IMR-90 (cell line): Measurements from ENCODE around the gene CCDC7.

Source experiments
- BHLHE40 ChIP-seq: fragments of 150-350 bp; IDR thresholded peaks from 2 replicates; pipeline ENCODE4 v1.6.1; 2016; ENCODE audit warnings: mild to moderate bottlenecking, low read depth, low read length
- CEBPB ChIP-seq: IDR thresholded peaks from 2 replicates; pipeline ENCODE4 v1.6.1; 2012; ENCODE audit warnings: low read depth, low read length, improper control_type of control experiment
- CHD1 ChIP-seq: IDR thresholded peaks from 2 replicates; pipeline ENCODE4 v1.6.1; 2012; ENCODE audit warnings: low read depth, low read length, improper control_type of control experiment
- MAFK ChIP-seq: IDR thresholded peaks from 2 replicates; pipeline ENCODE4 v1.6.1; 2012; ENCODE audit warnings: low read depth, low read length, improper control_type of control experiment
- MAZ ChIP-seq: IDR thresholded peaks from 2 replicates; pipeline ENCODE4 v1.6.1; 2012; ENCODE audit warnings: low read depth, mild to moderate bottlenecking, low read length, improper control_type of control experiment, moderate library complexity, borderline replicate concordance
- MXI1 ChIP-seq: IDR thresholded peaks from 2 replicates; pipeline ENCODE4 v1.6.1; 2012; ENCODE audit warnings: low read depth, mild to moderate bottlenecking, low read length, moderate library complexity, borderline replicate concordance
- NFE2L2 ChIP-seq: fragments of 150-350 bp; IDR thresholded peaks from 2 replicates; pipeline ENCODE4 v1.6.1; 2016; ENCODE audit warnings: low read depth, mild to moderate bottlenecking, low read length
- POLR2A ChIP-seq: IDR thresholded peaks from 2 replicates; pipeline ENCODE4 v1.6.1; 2012; ENCODE audit warnings: mild to moderate bottlenecking, low read depth, low read length
- RAD21 ChIP-seq: IDR thresholded peaks from 2 replicates; pipeline ENCODE4 v1.6.1; 2012; ENCODE audit warnings: low read length, improper control_type of control experiment
- RCOR1 ChIP-seq: IDR thresholded peaks from 2 replicates; pipeline ENCODE4 v1.6.1; 2012; ENCODE audit warnings: mild to moderate bottlenecking, low read length, improper control_type of control experiment; ENCODE audit not compliant: insufficient replicate concordance
- RFX5 ChIP-seq: IDR thresholded peaks from 2 replicates; pipeline ENCODE4 v1.8.0; 2012; ENCODE audit warnings: low read depth, mild to moderate bottlenecking, low read length, moderate library complexity
- SMC3 ChIP-seq: fragments of 150-350 bp; IDR thresholded peaks from 2 replicates; pipeline ENCODE4 v1.6.1; 2016; ENCODE audit warnings: low read depth, mild to moderate bottlenecking, antibody characterized with exemption, low read length, moderate library complexity
- TF ChIP-seq, protein P1 (sequence below): conservative IDR thresholded peaks from 2 replicates; pipeline ENCODE4 v1.5.1; 2012; ENCODE audit warnings: mild to moderate bottlenecking, low read depth, low read length, improper control_type of control experiment

DNA sequence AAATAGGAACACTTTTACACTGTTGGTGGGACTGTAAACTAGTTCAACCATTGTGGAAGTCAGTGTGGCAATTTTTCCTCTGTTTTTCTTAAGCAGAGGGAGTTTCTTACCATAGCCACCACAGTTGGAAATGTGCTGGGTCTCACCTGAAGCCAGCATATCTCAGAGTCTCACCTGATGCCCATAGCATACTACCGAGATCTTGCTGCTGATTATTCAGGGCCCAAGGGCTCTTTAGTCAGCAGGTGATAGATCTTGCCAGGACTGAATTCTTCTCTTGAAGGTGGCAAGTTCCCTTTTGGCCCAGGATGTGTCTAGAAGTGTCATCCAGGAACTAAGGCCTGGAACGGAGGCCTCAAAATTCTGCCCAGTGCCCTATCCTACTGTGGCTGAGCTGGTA lies 215.4 kb downstream of the CCDC7 start:
- TF ChIP-seq, protein P1, sequence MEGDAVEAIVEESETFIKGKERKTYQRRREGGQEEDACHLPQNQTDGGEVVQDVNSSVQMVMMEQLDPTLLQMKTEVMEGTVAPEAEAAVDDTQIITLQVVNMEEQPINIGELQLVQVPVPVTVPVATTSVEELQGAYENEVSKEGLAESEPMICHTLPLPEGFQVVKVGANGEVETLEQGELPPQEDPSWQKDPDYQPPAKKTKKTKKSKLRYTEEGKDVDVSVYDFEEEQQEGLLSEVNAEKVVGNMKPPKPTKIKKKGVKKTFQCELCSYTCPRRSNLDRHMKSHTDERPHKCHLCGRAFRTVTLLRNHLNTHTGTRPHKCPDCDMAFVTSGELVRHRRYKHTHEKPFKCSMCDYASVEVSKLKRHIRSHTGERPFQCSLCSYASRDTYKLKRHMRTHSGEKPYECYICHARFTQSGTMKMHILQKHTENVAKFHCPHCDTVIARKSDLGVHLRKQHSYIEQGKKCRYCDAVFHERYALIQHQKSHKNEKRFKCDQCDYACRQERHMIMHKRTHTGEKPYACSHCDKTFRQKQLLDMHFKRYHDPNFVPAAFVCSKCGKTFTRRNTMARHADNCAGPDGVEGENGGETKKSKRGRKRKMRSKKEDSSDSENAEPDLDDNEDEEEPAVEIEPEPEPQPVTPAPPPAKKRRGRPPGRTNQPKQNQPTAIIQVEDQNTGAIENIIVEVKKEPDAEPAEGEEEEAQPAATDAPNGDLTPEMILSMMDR = no peak
- TF ChIP-seq MXI1 (no peak), CEBPB (no peak), POLR2A (no peak), CHD1 (no peak), RAD21 (no peak), SMC3 (no peak), RFX5 (no peak), RCOR1 (no peak), MAZ (no peak), MAFK (no peak), BHLHE40 (no peak), NFE2L2 (no peak)
